Lung (tissue), 12 donors: ENCODE measurements around the gene AP3D1. TPM values are rescaled to one million over a fixed set of nuclear protein-coding genes. Genes with fewer than 3 reads are reported as not detected.

Experiments used
- ATAC-seq: fragments of 200-7000 bp; cut with Tn5 transposase; one replicate; pipeline ENCODE4 v1.9.1; 2020; ENCODE audit warnings: moderate number of reproducible peaks; ENCODE audit not compliant: insufficient read depth, low FRiP score
- DNase-seq, 3 donors: peaks; one replicate each; pipeline ENCODE4 v3.0.0-alpha.2; 2013 to 2017
- H3K27ac ChIP-seq, 2 donors: one replicate each; pipeline ENCODE4 v1.5.1; 2013; ENCODE audit warnings: mild to moderate bottlenecking in 2 of 2, moderate library complexity in 2 of 2, control low read depth in 1 of 2, inconsistent platforms in 1 of 2, low read depth in 1 of 2, low read length in 1 of 2
- H3K27me3 ChIP-seq, 3 donors: one replicate each; pipeline ENCODE4 v1.5.1; 2013; ENCODE audit warnings: low read length in 2 of 3; ENCODE audit not compliant: control insufficient read depth in 3 of 3, insufficient read depth in 3 of 3
- H3K36me3 ChIP-seq, 4 donors: one replicate each; pipeline ENCODE4 v1.5.1; 2013; ENCODE audit warnings: low read length in 4 of 4, mild to moderate bottlenecking in 1 of 4, moderate library complexity in 1 of 4; ENCODE audit not compliant: control insufficient read depth in 4 of 4, insufficient read depth in 4 of 4
- H3K4me1 ChIP-seq, 5 donors: one replicate each; pipeline ENCODE4 v1.5.1; 2013; ENCODE audit warnings: low read length in 5 of 5, mild to moderate bottlenecking in 2 of 5, moderate library complexity in 1 of 5; ENCODE audit not compliant: control insufficient read depth in 5 of 5, insufficient read depth in 5 of 5
- H3K4me3 ChIP-seq: one replicate; pipeline ENCODE4 v1.5.1; 2013; ENCODE audit warnings: mild to moderate bottlenecking, control low read depth, moderate library complexity
- H3K9ac ChIP-seq, 2 donors: one replicate each; pipeline ENCODE4 v1.5.1; 2013; ENCODE audit warnings: low read length in 2 of 2, control low read depth in 1 of 2; ENCODE audit not compliant: insufficient read depth in 1 of 2
- H3K9me3 ChIP-seq, 4 donors: one replicate each; pipeline ENCODE4 v1.5.1; 2013; ENCODE audit warnings: low read length in 3 of 4, mild to moderate bottlenecking in 1 of 4, moderate library complexity in 1 of 4; ENCODE audit not compliant: control insufficient read depth in 4 of 4, insufficient read depth in 3 of 4
- WGBS, 2 donors: extraction: QIAGEN DNeasy Blood & Tissue Kit; methylation state at CpG; one replicate each; pipeline ENCODE4 v1.1.7; 2013; 5-methylcytosine and 5-hydroxymethylcytosine counted together
- polyA plus RNA-seq, 2 donors: library from polyadenylated mRNA; stranded (reverse); fragments of 200-250 nt; gene quantifications; one replicate each; pipeline ENCODE4 v1.2.1, GENCODE V29; 2013
- total RNA-seq, 2 donors: library from RNA; depleted of rRNA in 1 of 2; stranded (reverse); fragments of >200 nt in 1 of 2; gene quantifications; one replicate each; pipeline ENCODE4 v1.2.1, GENCODE V29; 2014 to 2021
- TF ChIP-seq, protein P1 (sequence below): IDR thresholded peaks from 2 replicates; pipeline ENCODE4 v1.5.1; 2012; ENCODE audit warnings: mild to moderate bottlenecking; ENCODE audit errors: control extremely low read depth, extremely low read depth
- donor health status: control.
- donor health status: control.
- donor health status: Bipolar disorder and iron deficiency.
- donor health status: healthy.
- donor health status: DM: yes; HTN: yes; CAD: no.

AP3D1 gene
- total and polyA plus RNA-seq, 4 donors = 55.3 to 144 (median 85.4) TPM

DNA sequence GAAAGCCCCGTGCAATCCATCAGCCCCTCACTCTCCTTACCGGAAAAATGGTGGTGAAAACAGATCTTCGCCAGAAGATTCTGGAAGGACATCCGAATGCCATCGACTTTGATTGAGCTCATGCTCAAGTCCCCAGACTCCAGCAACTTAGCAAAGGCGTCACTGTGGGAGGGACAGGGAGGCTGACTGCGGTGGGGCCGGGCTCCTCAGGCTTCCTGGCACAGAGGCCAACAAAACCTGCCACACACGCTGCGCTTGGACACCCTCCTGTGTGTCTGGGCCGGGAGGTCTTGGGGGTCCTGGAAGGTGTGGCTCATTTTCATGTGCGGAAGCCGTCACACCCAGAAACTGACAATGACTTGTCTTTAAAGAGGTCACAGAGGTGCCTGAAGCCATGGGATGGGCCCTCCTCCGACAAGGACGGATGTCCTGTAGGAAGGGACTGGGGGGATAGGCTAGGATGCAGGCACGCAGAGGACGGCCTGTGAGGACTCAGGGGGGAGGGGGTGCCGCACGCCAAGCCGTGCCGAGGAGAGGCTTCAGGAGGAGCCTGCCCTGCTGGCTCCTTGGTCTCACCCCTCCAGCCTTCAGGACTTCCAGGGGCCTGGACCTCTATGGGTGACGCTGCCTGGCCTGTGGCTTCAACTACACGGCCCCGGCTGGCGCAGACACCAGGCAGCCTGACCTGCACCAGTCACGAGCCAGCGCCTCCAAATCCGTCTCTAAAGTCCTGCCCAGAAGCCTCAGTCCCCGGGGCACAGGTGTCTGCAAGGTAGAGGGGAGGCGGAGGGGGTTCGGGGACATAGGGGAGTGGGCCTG lies 42.1 kb downstream of the AP3D1 start:
- DNase-seq = peak in 1 of 3 donors; percentile 11
- Histone ChIP-seq H3K9ac (no peak overlapping the region), H3K4me1 (no peaks in the 10 kb centered on the region), H3K36me3 (peaks cover 14 to 73% (median 40%) of the 10 kb centered on the region in 4 donors), H3K27ac (peak overlapping the region in 1 of 2 donors; percentile 18), H3K4me3 (no peak overlapping the region), H3K9me3 (peaks cover 0 to 2% (median 0%) of the 10 kb centered on the region in 4 donors), H3K27me3 (no peaks in the 10 kb centered on the region)
- TF ChIP-seq, protein P1, sequence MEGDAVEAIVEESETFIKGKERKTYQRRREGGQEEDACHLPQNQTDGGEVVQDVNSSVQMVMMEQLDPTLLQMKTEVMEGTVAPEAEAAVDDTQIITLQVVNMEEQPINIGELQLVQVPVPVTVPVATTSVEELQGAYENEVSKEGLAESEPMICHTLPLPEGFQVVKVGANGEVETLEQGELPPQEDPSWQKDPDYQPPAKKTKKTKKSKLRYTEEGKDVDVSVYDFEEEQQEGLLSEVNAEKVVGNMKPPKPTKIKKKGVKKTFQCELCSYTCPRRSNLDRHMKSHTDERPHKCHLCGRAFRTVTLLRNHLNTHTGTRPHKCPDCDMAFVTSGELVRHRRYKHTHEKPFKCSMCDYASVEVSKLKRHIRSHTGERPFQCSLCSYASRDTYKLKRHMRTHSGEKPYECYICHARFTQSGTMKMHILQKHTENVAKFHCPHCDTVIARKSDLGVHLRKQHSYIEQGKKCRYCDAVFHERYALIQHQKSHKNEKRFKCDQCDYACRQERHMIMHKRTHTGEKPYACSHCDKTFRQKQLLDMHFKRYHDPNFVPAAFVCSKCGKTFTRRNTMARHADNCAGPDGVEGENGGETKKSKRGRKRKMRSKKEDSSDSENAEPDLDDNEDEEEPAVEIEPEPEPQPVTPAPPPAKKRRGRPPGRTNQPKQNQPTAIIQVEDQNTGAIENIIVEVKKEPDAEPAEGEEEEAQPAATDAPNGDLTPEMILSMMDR = no peak
- WGBS, 2 donors = 83 to 88% methylated on average over 31 of the region's 31 CpGs
- no peak for ATAC-seq

DNA sequence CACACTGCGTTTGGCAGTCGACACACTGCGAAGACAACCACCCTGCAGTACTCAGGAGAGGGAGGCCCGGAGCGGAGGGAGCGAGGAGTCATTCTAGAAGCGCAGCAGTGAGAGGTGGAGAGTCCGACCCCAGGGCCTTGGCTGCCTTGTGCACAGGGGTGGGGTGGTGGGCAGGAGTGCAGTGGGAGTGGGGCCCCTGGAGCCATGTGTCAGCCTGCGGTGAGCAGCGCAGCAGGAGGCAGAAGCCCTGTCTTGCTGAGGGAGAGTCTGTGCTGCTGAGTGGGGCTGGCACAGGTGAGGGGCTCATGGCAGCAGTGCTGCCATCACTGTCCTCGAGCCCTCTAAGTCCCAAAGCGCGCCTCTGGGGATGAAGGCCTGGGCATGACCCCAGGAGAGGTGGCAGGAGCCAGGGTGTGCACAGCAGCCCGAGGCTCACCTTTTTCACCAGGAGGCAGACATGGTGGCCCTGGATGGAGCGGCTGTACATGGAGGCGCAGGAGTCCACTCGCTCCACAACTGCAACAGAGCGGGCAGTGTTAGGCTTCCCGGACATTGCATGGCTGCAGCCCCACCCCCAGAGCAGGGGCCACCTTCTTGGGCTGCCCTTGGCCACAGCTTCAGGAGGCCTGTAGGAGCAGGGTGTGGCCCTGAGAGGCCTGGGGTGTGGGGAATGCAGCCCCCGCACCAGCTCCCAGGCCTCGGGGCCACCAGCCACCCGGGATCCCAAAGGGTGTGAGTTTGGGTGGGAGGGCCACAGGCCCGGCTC lies 42.9 kb downstream of the AP3D1 start:
- DNase-seq (no peak), ATAC-seq (no peak)
- Histone ChIP-seq H3K36me3 (peaks cover 14 to 71% (median 32%) of the 10 kb centered on the region in 4 donors), H3K9ac (no peak overlapping the region), H3K4me3 (no peak overlapping the region), H3K4me1 (no peaks in the 10 kb centered on the region), H3K27me3 (no peaks in the 10 kb centered on the region), H3K27ac (peak overlapping the region in 1 of 2 donors; percentile 18), H3K9me3 (peaks cover 0 to 2% (median 0%) of the 10 kb centered on the region in 4 donors)
- TF ChIP-seq, protein P1 = no peak
- WGBS, 2 donors = 93 to 97% methylated on average over 23 of the region's 23 CpGs

DNA sequence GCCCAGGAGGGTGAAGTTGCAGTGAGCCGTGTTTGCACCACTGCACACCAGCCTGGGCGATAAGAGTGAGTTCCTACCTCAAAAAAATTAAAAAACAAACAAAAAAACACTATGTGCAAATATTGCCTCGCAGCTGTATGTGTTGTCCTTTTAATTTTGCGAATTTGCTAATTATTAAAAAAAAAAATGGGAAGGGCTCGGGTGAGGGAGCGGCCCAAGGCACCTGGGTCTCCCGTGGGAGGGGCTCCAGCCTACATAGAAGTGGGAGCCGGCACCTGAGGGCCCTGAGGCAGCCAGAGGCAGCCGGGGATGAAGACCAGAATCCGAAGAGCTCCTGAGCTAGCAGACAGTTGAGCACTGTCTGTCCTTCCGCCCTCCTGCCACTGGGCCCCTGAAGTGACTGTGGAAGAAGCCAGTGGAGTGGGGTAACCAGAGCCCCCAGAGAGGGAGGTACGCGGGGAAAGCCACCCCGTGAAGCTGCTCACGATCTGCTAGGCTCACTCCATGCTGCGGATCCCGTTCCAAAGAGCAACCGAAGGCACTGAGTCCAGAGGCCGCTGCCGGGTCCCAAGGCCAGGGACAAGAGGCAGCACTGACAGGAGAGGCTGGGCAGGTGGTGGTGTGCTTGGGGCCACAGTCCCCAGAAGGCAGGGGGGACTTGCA lies 48.2 kb downstream of the AP3D1 start:
- Histone ChIP-seq H3K27me3 (no peaks in the 10 kb centered on the region), H3K9me3 (peaks cover 0 to 2% (median 0%) of the 10 kb centered on the region in 4 donors), H3K4me1 (no peaks in the 10 kb centered on the region), H3K4me3 (no peak overlapping the region), H3K9ac (no peak overlapping the region), H3K36me3 (peaks cover 4 to 55% (median 20%) of the 10 kb centered on the region in 4 donors), H3K27ac (no peak overlapping the region)
- WGBS, 2 donors = 92 to 94% methylated on average over 20 of the region's 20 CpGs
- ATAC-seq = no peak
- no peak for DNase-seq
- TF ChIP-seq, protein P1 = no peak
